HepG2 (cell line): ENCODE data around the gene PDRG1. TPM values are rescaled to one million over a fixed set of nuclear protein-coding genes. Genes with fewer than 3 reads are reported as not detected.
A peak's percentile ranks its signal among the peaks of the same experiment; 100 is the strongest.

Source experiments
- E2F2 ChIP-seq: sonication (generic); formaldehyde crosslinking; IDR thresholded peaks from 2 replicates; pipeline ENCODE4 v1.4.0; 2020; ENCODE audit warnings: missing genetic modification reagents, borderline replicate concordance
- FOXK2 ChIP-seq: fragments of 450-650 bp; IDR thresholded peaks from 2 replicates; pipeline ENCODE4 v1.6.1; 2016
- HOXD1 ChIP-seq: sonication (generic); formaldehyde crosslinking; IDR thresholded peaks from 2 replicates; pipeline ENCODE4 v1.5.0; 2020; ENCODE audit warnings: missing genetic modification reagents
- IRF2 ChIP-seq: IDR thresholded peaks from 2 replicates; pipeline ENCODE4 v1.6.1; 2018; ENCODE audit warnings: missing genetic modification reagents, missing compliant biosample characterization
- KLF15 ChIP-seq: sonication (generic); formaldehyde crosslinking; IDR thresholded peaks from 2 replicates; pipeline ENCODE4 v1.8.1; 2023; ENCODE audit warnings: borderline replicate concordance, mild to moderate bottlenecking, inconsistent platforms, missing genetic modification reagents, mixed read lengths
- MIXL1 ChIP-seq: IDR thresholded peaks from 2 replicates; pipeline ENCODE4 v1.6.1; 2016
- NCOA2 ChIP-seq: sonication (generic); formaldehyde crosslinking; IDR thresholded peaks from 2 replicates; pipeline ENCODE4 v1.8.0; 2022; ENCODE audit warnings: inconsistent platforms
- NCOA5 ChIP-seq: sonication (generic); formaldehyde crosslinking; IDR thresholded peaks from 2 replicates; pipeline ENCODE4 v1.4.0; 2020; ENCODE audit warnings: missing genetic modification reagents
- RELA ChIP-seq: sonication (generic); formaldehyde crosslinking; IDR thresholded peaks from 2 replicates; pipeline ENCODE4 v1.4.0; 2020; ENCODE audit warnings: missing genetic modification reagents
- RFX1 ChIP-seq: fragments of 450-650 bp; IDR thresholded peaks from 2 replicates; pipeline ENCODE4 v1.6.1; 2017
- TBX3 ChIP-seq: fragments of 450-650 bp; IDR thresholded peaks from 2 replicates; pipeline ENCODE4 v1.6.1; 2017; ENCODE audit warnings: antibody characterized with exemption, mild to moderate bottlenecking, inconsistent platforms, borderline replicate concordance
- TEAD3 ChIP-seq: optimal IDR thresholded peaks from 2 replicates; pipeline ENCODE3; 2016; ENCODE audit warnings: borderline replicate concordance
- ZBTB20 ChIP-seq: sonication (generic); formaldehyde crosslinking; IDR thresholded peaks from 2 replicates; pipeline ENCODE4 v1.8.1; 2023; ENCODE audit warnings: missing genetic modification reagents, low read depth, mild to moderate bottlenecking, borderline replicate concordance
- ZC3H13 ChIP-seq: sonication (generic); formaldehyde crosslinking; IDR thresholded peaks from 2 replicates; pipeline ENCODE4 v1.8.1; 2023; ENCODE audit warnings: mild to moderate bottlenecking, missing genetic modification reagents, moderate library complexity
- ZFP36L2 ChIP-seq: sonication (generic); formaldehyde crosslinking; IDR thresholded peaks from 2 replicates; pipeline ENCODE4 v1.4.0; 2020; ENCODE audit warnings: missing genetic modification reagents
- ZFP91 ChIP-seq: sonication (generic); formaldehyde crosslinking; IDR thresholded peaks from 2 replicates; pipeline ENCODE4 v1.9.0; 2022; ENCODE audit warnings: missing genetic modification reagents, mild to moderate bottlenecking, borderline replicate concordance
- ZGPAT ChIP-seq: IDR thresholded peaks from 2 replicates; pipeline ENCODE4 v1.6.1; 2016; ENCODE audit warnings: mild to moderate bottlenecking
- ZNF432 ChIP-seq: sonication (generic); formaldehyde crosslinking; IDR thresholded peaks from 2 replicates; pipeline ENCODE4 v1.5.0; 2020; ENCODE audit warnings: missing genetic modification reagents, mild to moderate bottlenecking, borderline replicate concordance
- ZNF564 ChIP-seq: sonication (generic); formaldehyde crosslinking; IDR thresholded peaks from 2 replicates; pipeline ENCODE4 v1.8.1; 2023; ENCODE audit warnings: mild to moderate bottlenecking, missing genetic modification reagents
- polyA plus RNA-seq, 8 experiments: library from polyadenylated mRNA; depleted of rRNA in 3 of 8; stranded (reverse) in 7 of 8; unstranded in 1 of 8; fragments of >200 nt; fragmentation: Illumina TruSeq in 4 of 8; extraction: Trizol in 4 of 8; gene quantifications; 2 replicates each; pipeline versions ENCODE4 v1.2.1 to v1.2.3, GENCODE V29; 2011 to 2016; ENCODE audit warnings: low read depth in 4 of 8, missing spikeins in 1 of 8, mixed read lengths in 1 of 8; ENCODE audit not compliant: insufficient read depth in 1 of 8
- total RNA-seq, 5 experiments: library from RNA; depleted of rRNA; stranded (reverse); fragments of >200 nt; fragmentation: Illumina TruSeq; extraction: Trizol; gene quantifications; 2 replicates each; pipeline ENCODE4 v1.2.3, GENCODE V29; 2016; ENCODE audit warnings: low read depth in 1 of 5
- TF ChIP-seq, protein P1 (sequence below): sonication (generic); formaldehyde crosslinking; IDR thresholded peaks from 2 replicates; pipeline ENCODE4 v1.9.0; 2021; ENCODE audit warnings: mild to moderate bottlenecking, missing genetic modification reagents

The PDRG1 gene
- total and polyA plus RNA-seq, 2 of the 13 experiments (the other 11 are each of a cell fraction or from before 2014, with no cell fraction given) = 16.6 to 18.0 TPM

GRCh38 chr20:31951530-31952453 is at the start of gene PDRG1 (continued):
- TF ChIP-seq KLF15 (CRISPR knock-in tag) (peak; percentile 87), RELA (CRISPR knock-in tag) (no peak; the same call in 1 of the 2 replicates), IRF2 (peak; percentile 92), HOXD1 (peak; percentile 91), ZFP36L2 (CRISPR knock-in tag) (peak; percentile 86; the same call in 1 of the 2 replicates), NCOA2 (CRISPR knock-in tag) (peak; percentile 69; the same call in 1 of the 2 replicates), ZGPAT (CRISPR knock-in tag) (peak; percentile 94), TBX3 (no peak), ZBTB20 (CRISPR knock-in tag) (peak; percentile 85), ZC3H13 (CRISPR knock-in tag) (no peak; the same call in 1 of the 2 replicates), MIXL1 (CRISPR knock-in tag) (no peak), ZNF432 (CRISPR knock-in tag) (no peak), E2F2 (CRISPR knock-in tag) (peak; percentile 77; the same call in 1 of the 2 replicates), RFX1 (no peak), ZFP91 (CRISPR knock-in tag) (peak; percentile 95; the same call in 1 of the 2 replicates), NCOA5 (CRISPR knock-in tag) (no peak), FOXK2 (no peak), TEAD3 (CRISPR knock-in tag) (peak; percentile 59), ZNF564 (CRISPR knock-in tag) (no peak)
- TF ChIP-seq, protein P1, sequence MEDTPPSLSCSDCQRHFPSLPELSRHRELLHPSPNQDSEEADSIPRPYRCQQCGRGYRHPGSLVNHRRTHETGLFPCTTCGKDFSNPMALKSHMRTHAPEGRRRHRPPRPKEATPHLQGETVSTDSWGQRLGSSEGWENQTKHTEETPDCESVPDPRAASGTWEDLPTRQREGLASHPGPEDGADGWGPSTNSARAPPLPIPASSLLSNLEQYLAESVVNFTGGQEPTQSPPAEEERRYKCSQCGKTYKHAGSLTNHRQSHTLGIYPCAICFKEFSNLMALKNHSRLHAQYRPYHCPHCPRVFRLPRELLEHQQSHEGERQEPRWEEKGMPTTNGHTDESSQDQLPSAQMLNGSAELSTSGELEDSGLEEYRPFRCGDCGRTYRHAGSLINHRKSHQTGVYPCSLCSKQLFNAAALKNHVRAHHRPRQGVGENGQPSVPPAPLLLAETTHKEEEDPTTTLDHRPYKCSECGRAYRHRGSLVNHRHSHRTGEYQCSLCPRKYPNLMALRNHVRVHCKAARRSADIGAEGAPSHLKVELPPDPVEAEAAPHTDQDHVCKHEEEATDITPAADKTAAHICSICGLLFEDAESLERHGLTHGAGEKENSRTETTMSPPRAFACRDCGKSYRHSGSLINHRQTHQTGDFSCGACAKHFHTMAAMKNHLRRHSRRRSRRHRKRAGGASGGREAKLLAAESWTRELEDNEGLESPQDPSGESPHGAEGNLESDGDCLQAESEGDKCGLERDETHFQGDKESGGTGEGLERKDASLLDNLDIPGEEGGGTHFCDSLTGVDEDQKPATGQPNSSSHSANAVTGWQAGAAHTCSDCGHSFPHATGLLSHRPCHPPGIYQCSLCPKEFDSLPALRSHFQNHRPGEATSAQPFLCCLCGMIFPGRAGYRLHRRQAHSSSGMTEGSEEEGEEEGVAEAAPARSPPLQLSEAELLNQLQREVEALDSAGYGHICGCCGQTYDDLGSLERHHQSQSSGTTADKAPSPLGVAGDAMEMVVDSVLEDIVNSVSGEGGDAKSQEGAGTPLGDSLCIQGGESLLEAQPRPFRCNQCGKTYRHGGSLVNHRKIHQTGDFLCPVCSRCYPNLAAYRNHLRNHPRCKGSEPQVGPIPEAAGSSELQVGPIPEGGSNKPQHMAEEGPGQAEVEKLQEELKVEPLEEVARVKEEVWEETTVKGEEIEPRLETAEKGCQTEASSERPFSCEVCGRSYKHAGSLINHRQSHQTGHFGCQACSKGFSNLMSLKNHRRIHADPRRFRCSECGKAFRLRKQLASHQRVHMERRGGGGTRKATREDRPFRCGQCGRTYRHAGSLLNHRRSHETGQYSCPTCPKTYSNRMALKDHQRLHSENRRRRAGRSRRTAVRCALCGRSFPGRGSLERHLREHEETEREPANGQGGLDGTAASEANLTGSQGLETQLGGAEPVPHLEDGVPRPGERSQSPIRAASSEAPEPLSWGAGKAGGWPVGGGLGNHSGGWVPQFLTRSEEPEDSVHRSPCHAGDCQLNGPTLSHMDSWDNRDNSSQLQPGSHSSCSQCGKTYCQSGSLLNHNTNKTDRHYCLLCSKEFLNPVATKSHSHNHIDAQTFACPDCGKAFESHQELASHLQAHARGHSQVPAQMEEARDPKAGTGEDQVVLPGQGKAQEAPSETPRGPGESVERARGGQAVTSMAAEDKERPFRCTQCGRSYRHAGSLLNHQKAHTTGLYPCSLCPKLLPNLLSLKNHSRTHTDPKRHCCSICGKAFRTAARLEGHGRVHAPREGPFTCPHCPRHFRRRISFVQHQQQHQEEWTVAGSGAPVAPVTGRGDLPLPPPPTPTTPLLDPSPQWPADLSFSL (CRISPR knock-in tag) = no peak
